Right renal pelvis (tissue), 4 donors: ENCODE results near the gene SLC38A5. TPM values are rescaled to one million over a fixed set of nuclear protein-coding genes. Genes with fewer than 3 reads are reported as not detected.
"Not testable (repeated sequence)": the region's sequence is repeated elsewhere in the genome, so short reads cannot be mapped to it uniquely, and the experiment has no call there.

ENCODE experiments used
- DNase-seq, 4 donors: peaks; one replicate each; pipeline ENCODE4 v3.0.0-alpha.2; 2013; ENCODE audit warnings: low read depth in 4 of 4, low spot score in 3 of 4, missing footprints in 1 of 4
- polyA plus RNA-seq, 4 donors: library from polyadenylated mRNA; unstranded; fragments of 120-200 nt; gene quantifications; one replicate each; pipeline ENCODE4 v1.2.1, GENCODE V29; 2013; ENCODE audit not compliant: insufficient read length in 4 of 4

Gene SLC38A5
- polyA plus RNA-seq, result 1 to 10 TPM; 4.6 to 7.2 (median 5.2) TPM

- DNase-seq, result no peak
Measured at GRCh38 chrX:48470110-48470832, at the start of gene SLC38A5. Gene SLC38A5, minus strand, starts transcription at chrX:48470260. Its CDS starts 2,336 bp downstream, at chrX:48467924.

- DNase-seq, result not testable (repeated sequence)
Measured at GRCh38 chrX:48519481-48519880, 49.4 kb upstream of the SLC38A5 start.

GRCh38 chrX:48516987-48517386 lies 46.9 kb upstream of the SLC38A5 start:
- DNase-seq, result no peak

- DNase-seq, result no peak
Measured at GRCh38 chrX:48516285-48516684, 46.2 kb upstream of the SLC38A5 start.

- DNase-seq, result no peak
Measured at GRCh38 chrX:48515842-48516241, 45.8 kb upstream of the SLC38A5 start.

- DNase-seq, result no peak
Measured at GRCh38 chrX:48514868-48515460, 44.9 kb upstream of the SLC38A5 start.

- no peak for DNase-seq
Measured at GRCh38 chrX:48514126-48514806, 44.2 kb upstream of the SLC38A5 start.

- no peak for DNase-seq
Measured at GRCh38 chrX:48513670-48514069, 43.6 kb upstream of the SLC38A5 start.

GRCh38 chrX:48512371-48512935 lies 42.4 kb upstream of the SLC38A5 start:
- DNase-seq, result no peak

GRCh38 chrX:48511560-48511959 lies 41.5 kb upstream of the SLC38A5 start:
- DNase-seq, result no peak

- no peak for DNase-seq
Measured at GRCh38 chrX:48509619-48510018, 39.6 kb upstream of the SLC38A5 start.

- no peak for DNase-seq
Measured at GRCh38 chrX:48509245-48509590, 39.2 kb upstream of the SLC38A5 start.

- DNase-seq, result peak in 1 of 4 donors; percentile 36
Measured at GRCh38 chrX:48508400-48509244, 38.6 kb upstream of the SLC38A5 start, which contains the start of gene PORCN. Gene PORCN, plus strand, starts transcription at chrX:48508992. Its CDS starts 829 bp downstream, at chrX:48509821.

- DNase-seq, result no peak
Measured at GRCh38 chrX:48507246-48507645, 37.2 kb upstream of the SLC38A5 start.

- no peak for DNase-seq
Measured at GRCh38 chrX:48505481-48505880, 35.4 kb upstream of the SLC38A5 start.

GRCh38 chrX:48504261-48504660 lies 34.2 kb upstream of the SLC38A5 start:
- DNase-seq, result no peak

- no peak for DNase-seq
Measured at GRCh38 chrX:48498374-48498809, 28.3 kb upstream of the SLC38A5 start.

- DNase-seq, result no peak
Measured at GRCh38 chrX:48497871-48498270, 27.8 kb upstream of the SLC38A5 start.

- no peak for DNase-seq
Measured at GRCh38 chrX:48496660-48497059, 26.6 kb upstream of the SLC38A5 start.

GRCh38 chrX:48493890-48494364 lies 23.9 kb upstream of the SLC38A5 start:
- no peak for DNase-seq
